GM10266 (cell line): Measurements from ENCODE around the gene POLR1A.

Source experiments
- DNase-seq: peaks from one replicate; pipeline ENCODE4 v3.0.0; 2012; ENCODE audit errors: extremely low spot score
- CTCF ChIP-seq: IDR thresholded peaks from 2 replicates; pipeline ENCODE4 v1.5.1; 2012; ENCODE audit warnings: mild to moderate bottlenecking, low read depth; ENCODE audit not compliant: control insufficient read depth, insufficient read depth; ENCODE audit errors: missing control alignments

POLR1A gene

GRCh38 chr2:86105252-86105968, at the start of gene POLR1A:
Gene POLR1A (minus strand): TSS chr2:86105886. CDS start chr2:86105776, 110 bp downstream.
- DNase-seq = peak; percentile 54

DNA sequence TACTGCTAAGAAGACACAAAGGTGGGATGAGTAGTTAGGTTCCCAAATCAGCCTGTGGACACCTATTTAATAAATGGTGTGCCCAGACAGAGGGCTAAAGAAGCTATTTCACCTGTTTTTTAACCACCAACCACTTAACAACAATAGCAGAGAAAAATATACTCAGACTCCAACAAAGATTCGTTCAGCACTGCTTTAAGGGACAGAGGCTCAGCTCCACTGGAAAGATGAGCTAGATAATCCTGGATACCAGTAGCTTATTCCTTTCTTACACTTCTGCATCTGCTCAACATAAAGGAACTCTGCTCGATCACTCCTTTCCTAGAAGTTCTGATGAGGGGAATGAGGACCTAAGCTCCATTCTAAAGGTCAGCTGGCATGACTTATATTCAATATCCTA, 44.8 kb upstream of the POLR1A start:
- no peak for DNase-seq
- TF ChIP-seq CTCF = no peak

More at GRCh38 chr2:86105252-86105968, at the start of gene POLR1A:
- TF ChIP-seq CTCF = no peak

DNA sequence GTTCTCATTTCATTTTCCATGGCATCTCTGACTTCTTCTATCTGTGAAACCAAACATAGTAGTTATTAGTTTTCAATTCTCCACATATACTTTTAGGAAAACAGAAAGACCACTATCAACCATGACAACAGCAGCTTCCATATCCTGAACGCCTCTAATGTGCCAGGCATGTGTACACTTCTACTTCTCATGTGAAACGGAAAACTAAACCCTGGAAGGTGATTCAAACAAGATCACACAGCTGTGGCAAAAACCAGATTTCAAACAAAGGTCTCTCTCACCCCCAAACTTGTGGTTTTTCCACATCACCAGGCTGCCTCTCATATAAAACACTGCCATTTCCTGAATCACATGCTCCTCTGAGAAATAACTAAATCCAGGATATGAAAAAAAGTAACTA, 42.1 kb upstream of the POLR1A start:
- no peak for DNase-seq
- TF ChIP-seq CTCF = no peak

DNA sequence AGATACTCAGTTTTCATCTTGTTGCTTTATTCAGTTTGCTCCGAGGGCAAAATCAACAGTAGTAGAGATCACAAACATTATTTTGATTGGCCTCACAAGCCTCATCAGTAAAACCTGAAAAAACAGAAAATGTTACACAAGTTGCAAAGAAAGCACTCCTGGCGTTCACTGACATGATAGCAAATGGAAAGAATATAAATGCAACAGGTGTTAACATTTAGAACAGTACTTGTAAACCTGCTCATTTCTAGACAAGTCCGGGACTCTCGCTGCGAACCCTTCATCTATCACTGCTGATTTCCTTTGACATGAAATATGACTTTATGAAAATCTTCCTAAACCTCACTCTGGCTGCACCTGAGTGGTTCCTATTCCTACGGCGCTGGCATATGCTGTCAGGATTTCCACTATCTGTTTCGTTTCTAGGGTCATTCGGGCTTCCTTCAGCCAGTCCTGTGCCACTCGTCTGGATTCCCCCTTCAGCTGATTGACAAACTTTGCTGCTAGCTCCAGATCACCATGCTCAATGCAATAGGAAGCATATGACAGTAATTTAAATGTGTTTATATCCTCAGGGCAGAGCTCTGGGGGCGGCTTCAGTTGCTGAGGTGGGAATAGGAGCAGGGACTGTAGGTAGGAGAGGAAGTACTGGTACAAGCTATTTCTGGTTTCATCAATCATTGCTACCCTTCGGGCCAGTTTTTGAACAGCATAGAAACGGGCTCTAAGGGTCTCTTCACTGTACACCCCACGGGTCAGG, 38.4 kb upstream of the POLR1A start:
- DNase-seq = no peak
- TF ChIP-seq CTCF = no peak

DNA sequence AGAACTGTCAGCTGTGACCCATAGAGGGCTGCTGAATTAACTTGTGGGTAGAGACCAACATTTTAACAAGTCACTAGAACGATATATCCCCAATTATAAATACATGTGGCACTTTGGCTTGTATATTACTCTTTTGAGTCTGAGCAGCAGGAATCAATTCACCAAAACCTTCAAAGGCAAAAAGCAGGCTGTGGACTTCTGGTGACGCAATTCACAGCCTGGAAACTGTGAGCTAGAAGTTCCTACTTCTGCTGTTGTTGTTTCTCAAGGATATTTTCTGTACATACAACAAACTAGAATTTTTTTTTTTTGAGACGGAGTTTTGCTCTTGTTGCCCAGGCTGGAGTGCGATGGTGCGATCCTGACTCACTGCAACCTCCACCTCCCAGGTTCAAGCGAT, 37.6 kb upstream of the POLR1A start:
- DNase-seq = no peak
- no peak for TF ChIP-seq CTCF

GRCh38 chr2:86142436-86143257, 37.0 kb upstream of the POLR1A start:
- DNase-seq = no peak
- no peak for TF ChIP-seq CTCF
